H1 (cell line): Measurements from ENCODE around the gene HS3ST1. TPM values are rescaled to one million over a fixed set of nuclear protein-coding genes. Genes with fewer than 3 reads are reported as not detected.

ENCODE experiments used
- CTCF ChIA-PET: fragments of 300-600 bp; sonication (Branson Sonifier 250); formaldehyde crosslinking; loops from one replicate; lab custom pipeline; 2021; ENCODE audit not compliant: partially characterized antibody; lab: Charles Lee
- POLR2A ChIA-PET: fragments of 300-600 bp; sonication (Branson Sonifier 250); formaldehyde crosslinking; loops from one replicate; lab custom pipeline; 2021; ENCODE audit warnings: inconsistent platforms; ENCODE audit not compliant: partially characterized antibody; lab: Charles Lee
- DNase-seq, 2 experiments: peaks; one replicate each; pipeline versions ENCODE4 v3.0.0 to v3.0.0-alpha.2; 2010 to 2022; ENCODE audit warnings: low spot score in 2 of 2, low read depth in 1 of 2, mixed read lengths in 1 of 2
- FAIRE-seq: peaks from 2 replicates; lab custom pipeline; 2011; peaks lifted over from hg19 to GRCh38; lab: Jason Lieb, UNC
- H2AFZ ChIP-seq: 2 replicates; pipeline ENCODE4 v1.8.1; 2012; ENCODE audit warnings: low read length, inconsistent platforms
- H2AK5ac ChIP-seq: 2 replicates; pipeline ENCODE4 v1.6.1; 2013; ENCODE audit warnings: low read depth, low read length
- H2BK120ac ChIP-seq: replicated peaks from 2 replicates; pipeline ENCODE3; 2013; ENCODE audit warnings: low read depth, low read length, inconsistent platforms
- H2BK12ac ChIP-seq: 2 replicates; pipeline ENCODE4 v1.6.1; 2013; ENCODE audit warnings: low read depth, low read length
- H2BK15ac ChIP-seq: 2 replicates; pipeline ENCODE4 v1.6.1; 2013; ENCODE audit warnings: low read length
- H2BK20ac ChIP-seq: 2 replicates; pipeline ENCODE4 v1.6.1; 2013; ENCODE audit warnings: low read length
- H2BK5ac ChIP-seq: 2 replicates; pipeline ENCODE4 v1.6.1; 2013; ENCODE audit warnings: low read depth, low read length
- H3K14ac ChIP-seq: 2 replicates; pipeline ENCODE4 v1.6.1; 2013; ENCODE audit warnings: inconsistent platforms; ENCODE audit not compliant: insufficient read length
- H3K18ac ChIP-seq: 2 replicates; pipeline ENCODE4 v1.6.1; 2013; ENCODE audit warnings: low read length; ENCODE audit errors: extremely low read depth
- H3K23ac ChIP-seq: 2 replicates; pipeline ENCODE4 v1.6.1; 2013; ENCODE audit warnings: inconsistent platforms; ENCODE audit not compliant: insufficient read length
- H3K23me2 ChIP-seq: 2 replicates; pipeline ENCODE4 v1.6.1; 2013; ENCODE audit warnings: low read depth, low read length
- H3K27ac ChIP-seq: 2 replicates; pipeline ENCODE4 v1.6.1; 2011; ENCODE audit warnings: low read depth, low read length, inconsistent platforms
- H3K27me3 ChIP-seq, 4 experiments: replicated peaks in 1 of 4; 1 replicate in 1 of 4; 2 replicates in 3 of 4; pipeline versions ENCODE4 v1.6.1 to v1.8.1; 2011 to 2013; ENCODE audit warnings: low read length in 3 of 4, mild to moderate bottlenecking in 3 of 4, inconsistent platforms in 2 of 4, mixed read lengths in 2 of 4, moderate library complexity in 1 of 4; ENCODE audit not compliant: control insufficient read depth in 3 of 4, insufficient read depth in 3 of 4; ENCODE audit errors: extremely low read depth in 1 of 4
- H3K36me3 ChIP-seq, 4 experiments: 2 replicates each; pipeline versions ENCODE4 v1.6.1 to v1.8.1; 2011 to 2013; ENCODE audit warnings: mild to moderate bottlenecking in 4 of 4, low read length in 3 of 4, moderate library complexity in 2 of 4, control low read depth in 1 of 4, inconsistent platforms in 1 of 4; ENCODE audit not compliant: insufficient read depth in 4 of 4, control insufficient read depth in 2 of 4
- H3K4ac ChIP-seq: replicated peaks from 2 replicates; pipeline ENCODE3; 2013; ENCODE audit warnings: low read length, low read depth, mixed read lengths, inconsistent platforms; ENCODE audit not compliant: insufficient read length
- H3K4me1 ChIP-seq, 4 experiments: replicated peaks in 1 of 4; 1 replicate in 1 of 4; 2 replicates in 3 of 4; pipeline versions ENCODE4 v1.6.1 to v1.8.1; 2011 to 2013; ENCODE audit warnings: low read length in 3 of 4, inconsistent platforms in 2 of 4, mixed read lengths in 1 of 4; ENCODE audit not compliant: insufficient read depth in 4 of 4, control insufficient read depth in 3 of 4
- H3K4me2 ChIP-seq, 2 experiments: 2 replicates each; pipeline versions ENCODE4 v1.6.1 to v1.8.1; 2011 to 2013; ENCODE audit warnings: low read depth in 2 of 2, low read length in 2 of 2, control low read depth in 1 of 2, inconsistent platforms in 1 of 2, mild to moderate bottlenecking in 1 of 2; ENCODE audit not compliant: insufficient read depth in 1 of 2
- H3K4me3 ChIP-seq, 4 experiments: fragments of 200-600, 300-600 bp in 1 of 4; sonication (generic), shearing (Covaris generic), sonication (Bioruptor Twin) in 1 of 4; 2 replicates each; pipeline versions ENCODE4 v1.5.1 to v1.8.1; 2011 to 2016; ENCODE audit warnings: low read length in 4 of 4, low read depth in 3 of 4, control low read depth in 2 of 4, inconsistent platforms in 2 of 4, mild to moderate bottlenecking in 2 of 4, mixed read lengths in 1 of 4, moderate library complexity in 1 of 4; ENCODE audit not compliant: insufficient read depth in 2 of 4; ENCODE audit errors: extremely low read depth in 1 of 4
- H3K56ac ChIP-seq: replicated peaks from 2 replicates; pipeline ENCODE3; 2013; ENCODE audit warnings: low read depth, mild to moderate bottlenecking, mixed read lengths, low read length, inconsistent platforms; ENCODE audit not compliant: insufficient read length
- H3K79me1 ChIP-seq: 2 replicates; pipeline ENCODE4 v1.6.1; 2013; ENCODE audit warnings: low read depth, low read length, control low read depth
- H3K79me2 ChIP-seq, 2 experiments: 2 replicates each; pipeline versions ENCODE4 v1.6.1 to v1.8.1; 2012 to 2013; ENCODE audit warnings: low read length in 2 of 2, mild to moderate bottlenecking in 2 of 2, inconsistent platforms in 1 of 2; ENCODE audit not compliant: insufficient read depth in 2 of 2, control insufficient read depth in 1 of 2
- H3K9ac ChIP-seq, 4 experiments: replicated peaks in 1 of 4; 1 replicate in 1 of 4; 2 replicates in 3 of 4; pipeline versions ENCODE4 v1.6.1 to v1.8.1; 2011 to 2013; ENCODE audit warnings: low read depth in 3 of 4, low read length in 3 of 4, control low read depth in 2 of 4, mild to moderate bottlenecking in 2 of 4, moderate library complexity in 2 of 4, inconsistent platforms in 1 of 4; ENCODE audit errors: extremely low read depth in 1 of 4
- H3K9me3 ChIP-seq, 2 experiments: 2 replicates each; pipeline versions ENCODE4 v1.6.1 to v1.8.1; 2012 to 2013; ENCODE audit warnings: mild to moderate bottlenecking in 2 of 2, moderate library complexity in 2 of 2, control low read depth in 1 of 2, inconsistent platforms in 1 of 2, low read depth in 1 of 2, low read length in 1 of 2, mixed read lengths in 1 of 2; ENCODE audit not compliant: insufficient read depth in 2 of 2
- H4K20me1 ChIP-seq, 2 experiments: replicated peaks in 1 of 2; 2 replicates each; pipeline versions ENCODE3 to v1.8.1; 2011 to 2013; ENCODE audit warnings: inconsistent platforms in 2 of 2, low read length in 2 of 2, mild to moderate bottlenecking in 1 of 2; ENCODE audit not compliant: insufficient read depth in 2 of 2, control insufficient read depth in 1 of 2
- H4K5ac ChIP-seq: 2 replicates; pipeline ENCODE4 v1.6.1; 2013; ENCODE audit warnings: low read length, low read depth, mixed read lengths, inconsistent platforms; ENCODE audit not compliant: insufficient read length
- H4K8ac ChIP-seq: 2 replicates; pipeline ENCODE4 v1.8.0; 2013; ENCODE audit warnings: mild to moderate bottlenecking, moderate library complexity, low read length, inconsistent platforms; ENCODE audit not compliant: insufficient read depth; ENCODE audit errors: extremely low read depth
- H4K91ac ChIP-seq: replicated peaks from 2 replicates; pipeline ENCODE3; 2013; ENCODE audit warnings: low read length, mixed read lengths, inconsistent platforms; ENCODE audit not compliant: insufficient read length
- BRCA1 ChIP-seq: IDR thresholded peaks from 2 replicates; pipeline ENCODE4 v1.6.1; 2012; ENCODE audit warnings: low read depth, low read length, improper control_type of control experiment
- FOSL1 ChIP-seq: IDR thresholded peaks from 2 replicates; pipeline ENCODE4 v1.6.1; 2011; ENCODE audit warnings: mild to moderate bottlenecking, low read depth, low read length, moderate library complexity; ENCODE audit not compliant: insufficient read depth
- NANOG ChIP-seq: IDR thresholded peaks from 2 replicates; pipeline ENCODE4 v1.6.1; 2011; ENCODE audit warnings: low read length, low read depth, mild to moderate bottlenecking, inconsistent platforms; ENCODE audit not compliant: insufficient read depth, poor library complexity, severe bottlenecking
- SP4 ChIP-seq: IDR thresholded peaks from 2 replicates; pipeline ENCODE4 v1.6.1; 2012; ENCODE audit warnings: low read length, inconsistent platforms
- TCF12 ChIP-seq: IDR thresholded peaks from 2 replicates; pipeline ENCODE4 v1.6.1; 2011; ENCODE audit warnings: low read depth, mild to moderate bottlenecking, low read length
- ZNF274 ChIP-seq: IDR thresholded peaks from 2 replicates; pipeline ENCODE4 v1.7.0; 2012; ENCODE audit warnings: low read length, borderline replicate concordance; ENCODE audit errors: extremely low read depth
- WGBS, 2 experiments: shearing (Covaris generic) in 1 of 2; methylation state at CpG; one replicate each; pipeline versions ENCODE4 v1.1.6 to v1.1.7; 2013 to 2015; ENCODE audit warnings: low lambda C conversion rate in 2 of 2, mixed read lengths in 2 of 2, inconsistent platforms in 1 of 2, low coverage in 1 of 2, missing lambda C conversion rate in 1 of 2; ENCODE audit not compliant: insufficient replicate concordance in 2 of 2, insufficient coverage in 1 of 2, insufficient read length in 1 of 2; ENCODE audit errors: extremely low coverage in 1 of 2, missing lambda C conversion rate in 1 of 2; 5-methylcytosine and 5-hydroxymethylcytosine counted together
- polyA plus RNA-seq, 7 experiments: library from polyadenylated mRNA; depleted of rRNA in 3 of 7; stranded (reverse) in 5 of 7; unstranded in 2 of 7; fragments of >200 nt in 5 of 7; fragments of 200-250 nt in 2 of 7; gene quantifications; 1 replicate in 5 of 7; 2 replicates in 1 of 7; 4 replicates in 1 of 7; pipeline versions ENCODE4 v1.2.1 to v1.2.3, GENCODE V29; 2011 to 2013; ENCODE audit warnings: missing spikeins in 2 of 7, mixed read lengths in 2 of 7
- total RNA-seq: library from RNA; stranded (reverse); fragmentation: NEBNext Ultra II Directional; extraction: Animal tissue kit (Norgen Biotek cat#: 25700); gene quantifications from 2 replicates; pipeline ENCODE4 v1.2.1, GENCODE V29; 2021

HS3ST1 gene
- total and polyA plus RNA-seq, 2 of the 8 experiments (the other 6 are each of a cell fraction or from before 2014, with no cell fraction given) = 0.50 to 1.5 TPM

GRCh38 chr4:11376571-11376970 is 52.1 kb downstream of the HS3ST1 start:
- Histone ChIP-seq H3K4me2 (no peak overlapping the region), H3K9ac (no peak overlapping the region), H2BK12ac (no peak overlapping the region), H3K23ac (no peak overlapping the region), H3K23me2 (no peaks in the 10 kb centered on the region), H2AFZ (no peak overlapping the region), H3K36me3 (no peaks in the 10 kb centered on the region), H2BK20ac (no peak overlapping the region), H4K91ac (no peak overlapping the region), H2AK5ac (no peak overlapping the region), H2BK120ac (no peak overlapping the region), H4K20me1 (no peaks in the 10 kb centered on the region), H2BK5ac (no peak overlapping the region), H3K56ac (no peak overlapping the region), H3K4me3 (no peak overlapping the region), H3K27me3 (no peaks in the 10 kb centered on the region), H3K14ac (no peak overlapping the region), H4K8ac (no peak overlapping the region), H3K79me2 (no peaks in the 10 kb centered on the region), H3K4me1 (no peaks in the 10 kb centered on the region), H2BK15ac (no peak overlapping the region), H3K79me1 (no peaks in the 10 kb centered on the region), H3K18ac (no peak overlapping the region), H3K4ac (no peak overlapping the region), H3K27ac (no peak overlapping the region), H3K9me3 (no peaks in the 10 kb centered on the region), H4K5ac (no peak overlapping the region)
- DNase-seq = no peak
- TF ChIP-seq FOSL1 = no peak
- no peak for TF ChIP-seq ZNF274
- no peak for TF ChIP-seq BRCA1
- TF ChIP-seq SP4 = no peak
- TF ChIP-seq TCF12 = no peak
- no peak for TF ChIP-seq NANOG
- POLR2A ChIA-PET = no interaction called here
- no peak for FAIRE-seq
- 85% methylated on average over 4 of the region's 4 CpGs; no CpG with 5 or more reads in 1 of the 2 experiments for WGBS, 2 experiments
- CTCF ChIA-PET = interaction anchor here (1.6 kb wide), 1 partner anchor 13 kb away, joined by 4 read pairs; no protein-coding TSS in a partner anchor
